GM18951 (cell line): ENCODE data around the gene SH2D3C.

Experiments used
- POLR2A ChIP-seq: IDR thresholded peaks from 4 replicates; pipeline ENCODE4 v1.6.1; 2011; ENCODE audit warnings: mild to moderate bottlenecking; ENCODE audit not compliant: insufficient read length, insufficient read depth; ENCODE audit errors: extremely low read depth
- in situ Hi-C: fragments of 300-500 bp; cut with MboI; formaldehyde crosslinking; loops from one replicate; pipeline ENCODE4 v1.12.0; 2022; ENCODE audit warnings: low sequenced_read_pairs, mixed read lengths, inconsistent platforms; ENCODE audit not compliant: unreplicated experiment

SH2D3C gene

GRCh38 chr9:127773272-127773671 is 5.2 kb downstream of the SH2D3C start:
- no peak for TF ChIP-seq POLR2A
- in situ Hi-C loops: no loop called here

GRCh38 chr9:127772603-127773002 is 5.9 kb downstream of the SH2D3C start:
- in situ Hi-C loops: no loop called here
- TF ChIP-seq POLR2A: no peak

- in situ Hi-C loops: no loop called here
Measured at GRCh38 chr9:127771570-127772189, 6.8 kb downstream of the SH2D3C start.

DNA sequence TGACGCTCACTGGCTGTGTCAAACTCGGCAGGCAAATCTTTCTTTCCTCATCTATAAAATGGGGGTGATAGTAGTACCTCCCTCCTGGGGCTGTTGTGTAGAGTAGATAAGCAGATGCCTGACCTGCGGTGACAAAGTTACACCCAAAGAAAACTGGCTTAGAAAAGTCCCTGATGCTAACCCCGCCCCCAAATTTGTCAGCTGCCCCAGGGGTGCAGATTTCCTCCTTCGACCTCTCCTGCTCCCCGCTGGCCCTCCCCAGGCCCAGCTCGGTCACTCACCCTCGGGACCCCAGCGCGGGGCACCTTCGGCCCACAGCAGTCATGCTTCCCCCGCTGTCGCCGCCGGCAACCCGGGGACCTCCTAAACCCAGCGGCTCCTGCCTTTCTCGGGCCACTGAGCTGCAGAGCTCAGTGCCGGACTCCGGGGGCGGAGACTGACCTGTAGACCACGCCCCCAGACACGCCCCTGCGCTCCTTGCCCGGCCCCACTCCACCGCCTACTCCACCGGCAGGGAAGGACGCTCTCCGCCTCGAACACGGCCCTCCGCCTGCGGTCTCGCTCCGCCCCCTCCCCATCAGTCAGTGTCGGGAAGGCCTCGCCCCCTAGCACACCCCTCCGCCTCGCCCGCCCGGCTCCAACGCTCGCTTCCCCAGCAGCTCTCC is 7.4 kb downstream of the SH2D3C start:
- peak; percentile 36 for TF ChIP-seq POLR2A
- in situ Hi-C loops: no loop called here

More at GRCh38 chr9:127771570-127772189, 6.8 kb downstream of the SH2D3C start:
- no peak for TF ChIP-seq POLR2A

GRCh38 chr9:127770583-127770904 is 7.9 kb downstream of the SH2D3C start:
- TF ChIP-seq POLR2A: no peak
- in situ Hi-C loops: no loop called here

DNA sequence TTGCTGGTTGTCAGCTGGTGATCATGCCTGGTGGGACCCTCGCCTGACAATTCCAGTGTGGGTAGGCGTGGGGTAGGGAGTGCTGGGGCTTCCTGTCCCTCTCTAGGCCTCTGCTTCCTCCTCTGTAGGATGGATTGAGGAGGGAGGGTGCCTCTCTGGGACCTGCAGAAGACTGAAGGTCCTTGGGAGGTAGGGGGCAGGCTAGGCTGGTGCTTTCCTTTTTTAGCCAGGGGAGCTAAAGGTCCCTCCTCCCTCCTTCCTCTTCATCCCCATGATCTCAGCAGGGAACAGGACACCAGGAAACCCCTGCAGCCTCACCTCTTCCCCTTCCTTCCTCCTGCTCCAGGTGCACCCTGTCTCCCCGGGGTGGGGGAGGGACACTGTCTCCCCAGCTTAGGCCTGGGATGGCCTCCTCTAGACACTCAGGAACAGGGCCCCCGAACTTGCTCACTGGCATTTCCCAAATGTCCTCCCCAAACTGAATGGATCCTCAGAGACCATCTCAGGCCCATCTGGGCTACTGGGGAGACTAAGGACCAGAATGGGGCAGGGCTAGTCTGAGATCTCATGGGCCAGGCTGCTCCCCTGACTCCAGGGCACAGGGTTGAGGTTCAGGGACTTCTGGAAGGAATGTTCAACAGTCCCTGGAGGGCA is 8.4 kb downstream of the SH2D3C start:
- in situ Hi-C loops: no loop called here
- TF ChIP-seq POLR2A: no peak

DNA sequence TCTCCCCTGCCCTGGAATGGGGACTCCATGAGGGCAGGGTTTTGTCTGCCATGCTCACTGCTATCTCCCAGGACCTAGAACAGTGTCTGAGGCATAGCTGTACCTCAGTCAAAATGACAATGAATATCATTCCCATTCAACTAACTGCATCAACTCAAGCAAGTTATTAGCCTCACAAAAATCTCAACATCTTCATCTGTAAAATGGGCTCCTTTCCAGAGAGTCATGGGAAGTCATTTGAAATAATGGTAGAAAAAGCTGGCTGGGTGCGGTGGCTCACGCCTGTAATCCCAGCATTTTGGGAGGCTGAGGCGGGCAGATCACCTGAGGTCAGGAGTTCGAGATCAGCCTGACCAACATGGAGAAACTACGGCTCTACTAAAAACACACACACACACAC is 9.4 kb downstream of the SH2D3C start:
- TF ChIP-seq POLR2A: no peak
- in situ Hi-C loops: no loop called here

GRCh38 chr9:127768698-127769097 is 9.8 kb downstream of the SH2D3C start:
- TF ChIP-seq POLR2A: no peak
- in situ Hi-C loops: no loop called here

DNA sequence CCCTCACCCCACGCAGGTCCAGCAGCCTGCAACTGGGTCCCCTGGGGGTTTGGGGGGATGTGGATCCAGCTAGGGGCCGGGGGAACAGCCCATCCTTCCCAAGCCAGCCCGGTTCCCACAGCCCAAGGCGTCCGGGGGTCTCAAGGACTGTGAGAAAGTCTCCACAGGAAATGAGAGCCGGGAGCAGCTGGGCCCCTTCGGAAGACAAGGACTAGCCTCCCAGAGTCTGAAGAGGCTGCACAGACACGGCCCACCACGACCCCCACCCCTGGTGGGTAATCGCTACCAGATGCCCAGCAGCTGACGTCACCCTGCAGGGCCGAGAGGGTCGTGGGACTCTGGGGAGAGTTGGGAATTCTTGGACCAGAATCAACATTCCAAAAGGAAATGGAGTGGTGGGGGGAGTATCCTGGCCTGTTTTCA is 10.5 kb downstream of the SH2D3C start:
- in situ Hi-C loops: no loop called here

GRCh38 chr9:127767410-127767809 is 11.1 kb downstream of the SH2D3C start:
- TF ChIP-seq POLR2A: no peak
- in situ Hi-C loops: no loop called here

More for the DNA sequence above, 10.5 kb downstream of the SH2D3C start:
- TF ChIP-seq POLR2A: no peak

- in situ Hi-C loops: no loop called here
- no peak for TF ChIP-seq POLR2A
Measured at GRCh38 chr9:127765418-127765817, 13.0 kb downstream of the SH2D3C start.

DNA sequence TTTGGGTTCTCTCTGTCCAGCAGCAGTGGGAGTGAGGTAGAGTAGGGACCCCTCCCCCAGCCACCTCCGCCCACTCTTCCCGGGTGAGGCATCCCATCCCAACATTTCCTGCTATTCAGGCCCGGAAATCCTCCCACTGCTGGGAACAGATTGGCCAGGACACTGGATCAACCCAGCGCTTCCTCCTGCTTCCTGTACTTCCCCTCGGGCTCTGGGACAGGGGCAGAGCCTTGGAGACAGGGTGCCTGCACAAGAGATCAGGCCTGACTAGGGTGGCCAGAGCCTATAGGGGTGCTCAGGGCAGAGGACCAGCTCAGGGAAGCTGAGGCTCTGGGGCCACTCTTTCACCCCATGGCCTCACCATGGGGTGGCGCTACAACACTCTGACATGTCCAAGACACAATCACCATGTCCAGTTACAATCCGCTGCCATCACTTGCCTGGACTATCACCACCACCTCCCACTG is 14.5 kb downstream of the SH2D3C start:
- in situ Hi-C loops: no loop called here
- no peak for TF ChIP-seq POLR2A

DNA sequence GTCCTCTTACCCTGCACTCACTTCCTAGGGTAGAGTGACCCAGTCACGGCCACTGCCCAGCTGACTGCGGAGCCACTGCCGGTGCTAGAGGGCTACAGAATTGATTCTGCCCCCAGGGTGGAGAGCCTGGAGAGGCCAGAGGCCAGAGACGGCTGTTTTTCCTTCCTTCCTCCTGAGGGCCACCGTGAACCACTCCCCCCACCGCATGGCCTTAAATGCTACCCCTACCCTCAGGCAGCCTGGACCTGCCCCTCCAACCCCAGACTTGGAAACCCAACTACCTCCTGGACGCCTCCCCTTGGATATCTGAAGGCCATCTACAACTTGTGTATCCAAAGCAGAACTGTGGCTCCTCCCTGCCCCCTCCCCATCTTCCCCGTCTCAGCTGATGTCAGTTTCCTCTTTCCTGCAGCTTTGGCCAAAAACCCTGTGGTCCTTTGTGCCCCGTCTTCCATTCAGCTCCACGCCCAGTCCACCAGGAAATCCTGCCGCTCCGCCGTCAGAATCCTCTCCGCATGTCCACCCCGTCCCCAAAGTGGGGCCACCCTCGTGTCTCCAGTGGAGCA is 16.3 kb downstream of the SH2D3C start:
- TF ChIP-seq POLR2A: no peak
- in situ Hi-C loops: no loop called here

GRCh38 chr9:127761491-127761956 is 16.9 kb downstream of the SH2D3C start:
- no peak for TF ChIP-seq POLR2A
- in situ Hi-C loops: no loop called here

GRCh38 chr9:127761061-127761460 is 17.4 kb downstream of the SH2D3C start:
- in situ Hi-C loops: no loop called here
- no peak for TF ChIP-seq POLR2A
